HG03139 (cell line): ENCODE results near the gene BNIP5.
"Not testable (repeated sequence)": the region's sequence is repeated elsewhere in the genome, so short reads cannot be mapped to it uniquely, and the experiment has no call there.

Source experiments
- ATAC-seq: cut with Tn5 transposase; IDR thresholded peaks from one replicate; pipeline ENCODE4 v1.9.1; 2021; ENCODE audit not compliant: unreplicated experiment

Gene BNIP5

GRCh38 chr6:36368421-36368820, 31.7 kb upstream of the BNIP5 start:
- no peak for ATAC-seq

GRCh38 chr6:36367743-36368142, 31.1 kb upstream of the BNIP5 start:
- no peak for ATAC-seq

- ATAC-seq, result no peak
Observed at GRCh38 chr6:36364669-36365479, 28.2 kb upstream of the BNIP5 start.

- ATAC-seq, result not testable (repeated sequence)
Observed at GRCh38 chr6:36364061-36364635, 27.5 kb upstream of the BNIP5 start.

- ATAC-seq, result not testable (repeated sequence)
Observed at GRCh38 chr6:36363371-36363752, 26.7 kb upstream of the BNIP5 start.

- ATAC-seq, result no peak
Observed at GRCh38 chr6:36362551-36363370, 26.1 kb upstream of the BNIP5 start.

DNA sequence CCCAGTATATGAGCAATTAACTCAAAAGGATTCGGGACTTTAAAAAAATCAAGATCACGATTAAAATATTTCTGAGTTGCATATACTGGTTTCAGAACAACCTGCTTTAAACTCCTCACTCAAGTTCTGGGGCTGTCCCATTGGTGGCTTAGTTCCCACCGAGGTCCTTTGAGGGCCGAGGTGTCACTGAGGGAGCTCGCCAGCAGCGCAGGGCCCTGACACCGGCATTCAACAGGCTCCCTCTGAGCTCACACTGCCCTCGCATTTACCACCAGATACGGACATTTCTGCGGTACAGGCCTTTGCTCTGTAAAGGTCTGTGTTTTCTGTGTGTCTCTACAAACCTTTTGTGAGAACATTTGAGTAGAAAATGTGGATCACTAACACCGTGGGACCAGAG, 24.4 kb upstream of the BNIP5 start:
- ATAC-seq, result no peak

- no peak for ATAC-seq
Observed at GRCh38 chr6:36360241-36361054, 23.8 kb upstream of the BNIP5 start.

DNA sequence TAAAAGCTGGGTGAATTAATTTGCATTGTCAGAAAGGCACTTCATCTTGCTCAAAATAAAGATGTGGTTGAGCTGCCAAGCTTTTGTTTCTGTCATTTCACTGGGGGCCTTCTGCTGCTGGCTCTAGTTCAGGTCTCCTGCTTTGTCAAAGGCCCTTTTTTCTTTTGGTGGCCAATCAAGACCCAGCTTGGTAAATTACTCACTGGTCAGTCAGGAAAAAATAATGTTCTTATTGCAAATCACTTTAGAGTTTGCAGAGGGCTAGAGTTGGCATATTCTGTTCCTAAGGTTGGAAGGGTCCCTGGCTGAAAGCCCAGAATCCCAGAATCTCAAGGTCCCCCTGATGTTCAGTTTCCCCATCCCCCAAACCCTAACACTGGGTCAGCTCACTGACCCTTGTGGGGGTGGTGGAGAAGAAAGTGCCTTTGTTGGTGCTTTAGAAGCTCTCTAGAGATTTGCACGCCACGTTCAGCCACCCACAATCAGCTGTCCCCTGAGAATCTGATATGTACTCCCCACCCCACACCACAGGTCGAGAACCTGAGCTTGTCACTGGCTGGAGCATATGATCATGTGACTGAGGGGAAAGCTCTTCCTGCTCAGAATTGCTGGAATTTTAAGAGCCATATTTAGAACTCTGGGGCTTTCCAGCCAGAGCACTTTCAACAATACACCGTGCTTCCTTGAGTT, 21.7 kb upstream of the BNIP5 start:
- no peak for ATAC-seq

- ATAC-seq, result no peak
Observed at GRCh38 chr6:36357872-36358225, 21.2 kb upstream of the BNIP5 start.

DNA sequence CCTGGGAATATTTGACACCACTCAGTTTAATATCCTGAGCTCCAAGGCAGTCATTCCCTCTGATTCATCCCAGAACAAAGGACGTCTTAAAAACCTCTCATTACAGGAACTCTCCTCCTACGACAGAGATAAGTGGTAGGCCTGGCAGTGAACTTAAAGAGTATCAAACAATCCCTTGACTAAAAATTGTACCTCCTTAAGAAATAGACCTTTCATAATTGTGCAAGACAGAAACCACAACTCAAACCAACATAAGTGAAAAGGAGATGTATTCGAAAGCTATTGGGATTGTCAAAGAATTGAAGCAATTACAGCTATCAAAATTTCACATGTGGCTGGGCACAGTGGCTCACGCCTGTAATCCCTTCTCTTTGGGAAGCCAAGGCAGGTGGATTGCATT, 19.1 kb upstream of the BNIP5 start:
- ATAC-seq, result no peak

DNA sequence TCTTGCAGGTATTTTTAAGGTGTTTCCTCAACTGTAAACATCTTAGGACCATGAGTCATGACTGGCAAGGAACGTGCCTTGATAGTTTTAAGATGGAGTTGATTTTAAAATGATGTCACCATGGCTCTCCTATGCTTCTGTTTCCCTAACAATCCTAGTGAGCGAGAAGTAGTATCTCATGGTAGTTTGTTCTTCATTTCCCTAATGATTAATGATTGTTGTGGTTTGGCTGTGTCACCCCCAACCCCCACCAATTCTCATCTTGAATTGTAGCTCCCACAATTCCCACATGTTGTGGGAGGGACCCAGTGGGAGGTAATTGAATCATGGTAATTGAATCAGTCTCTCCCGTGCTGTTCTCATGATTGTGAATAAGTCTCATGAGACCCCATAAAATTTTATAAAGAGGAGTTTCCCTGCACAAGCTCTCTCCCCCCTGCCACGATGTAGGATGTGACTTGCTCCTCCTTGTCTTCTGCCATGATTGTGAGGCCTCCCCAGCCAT, 16.8 kb upstream of the BNIP5 start:
- ATAC-seq, result no peak

DNA sequence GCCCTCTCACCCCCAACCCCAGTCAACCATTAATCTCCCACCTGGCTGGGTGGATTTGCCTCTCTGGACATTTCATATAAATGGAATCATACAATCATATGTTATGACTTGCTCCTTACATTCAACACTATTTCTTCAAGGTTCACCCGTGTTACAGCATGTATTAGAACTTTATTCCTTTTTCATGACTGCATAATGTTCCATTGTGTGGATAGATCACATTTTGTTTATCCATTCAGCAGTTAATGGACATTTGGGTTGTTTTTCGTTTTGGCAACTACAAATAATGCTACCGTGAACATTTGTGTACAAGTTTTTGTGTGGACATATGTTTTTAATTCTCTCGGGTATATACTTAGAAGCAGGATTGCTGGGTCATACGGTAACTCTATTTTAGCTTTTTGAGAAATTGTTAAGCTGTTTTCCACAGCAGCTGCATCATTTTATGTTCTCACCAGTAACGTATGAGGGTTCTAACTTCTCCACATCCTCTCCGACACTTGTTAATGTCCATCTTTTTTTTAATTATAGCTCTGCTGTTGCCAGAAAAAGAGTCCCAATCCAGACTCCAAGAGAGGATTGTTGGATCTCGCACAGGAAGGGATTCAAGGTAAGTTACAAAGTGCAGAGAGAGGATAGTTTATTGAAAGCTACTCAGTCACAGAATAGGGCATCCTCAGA, 15.9 kb upstream of the BNIP5 start:
- ATAC-seq, result no peak

DNA sequence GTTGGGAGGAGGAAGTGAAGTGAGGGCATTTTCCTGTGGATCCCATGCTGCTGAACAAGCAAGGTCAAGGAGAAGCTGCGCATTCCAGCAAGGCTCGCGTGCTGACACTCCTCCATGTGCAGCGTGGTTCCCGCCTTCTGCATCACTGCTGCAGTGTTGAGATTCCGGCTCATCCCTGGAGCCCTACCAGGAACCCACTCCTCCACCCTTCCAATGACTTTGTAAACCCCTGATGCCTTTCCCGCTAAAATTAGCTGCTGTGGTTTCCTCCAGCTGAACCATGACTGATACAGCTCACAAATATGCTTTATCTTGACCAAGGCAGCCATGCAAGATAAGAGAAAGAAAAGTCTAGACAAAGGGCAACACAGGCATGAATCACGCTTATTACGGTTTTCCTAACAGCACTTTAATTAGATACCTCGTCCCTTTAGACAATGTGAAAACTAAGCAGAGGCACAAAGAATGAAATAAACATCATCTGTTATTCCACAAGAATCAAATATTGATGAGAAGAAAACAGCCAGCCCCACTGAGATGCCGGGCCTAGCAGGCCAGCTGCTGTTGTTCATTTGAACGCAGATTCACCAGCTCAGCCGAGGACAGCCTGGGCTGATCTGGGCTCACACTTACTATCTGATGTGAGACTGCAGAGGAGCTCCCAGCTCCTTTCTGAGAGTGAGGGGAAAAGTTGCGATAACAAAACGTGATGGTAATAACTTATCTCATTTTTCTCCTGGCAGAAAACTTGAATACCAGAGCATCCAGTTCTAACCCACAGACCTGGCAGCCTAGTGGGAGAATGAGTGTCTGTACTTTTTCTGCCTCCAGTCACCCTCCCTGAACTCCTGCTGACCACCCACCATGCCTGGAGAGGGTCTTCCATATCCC, 14.2 kb upstream of the BNIP5 start:
- ATAC-seq, result no peak

DNA sequence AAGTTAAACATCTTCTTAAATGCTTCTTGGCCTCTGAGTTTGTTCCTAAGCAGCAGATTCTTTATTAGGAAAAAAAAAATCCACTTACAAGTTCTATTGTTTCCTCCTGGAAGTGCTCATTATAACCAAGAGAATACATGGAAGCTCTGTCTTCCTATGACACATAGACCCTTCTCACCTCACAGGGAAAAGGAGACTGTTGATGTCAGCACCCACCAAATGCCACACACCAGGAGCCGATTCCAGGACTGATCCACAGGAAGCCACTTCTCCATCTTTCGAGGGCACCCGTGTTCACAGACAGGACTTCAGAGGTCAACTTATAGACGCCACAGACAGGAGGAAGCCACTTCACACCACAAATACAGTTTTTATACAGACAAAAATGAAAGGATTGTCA, 13.4 kb upstream of the BNIP5 start:
- no peak for ATAC-seq

GRCh38 chr6:36349240-36349639, 12.6 kb upstream of the BNIP5 start:
- no peak for ATAC-seq

GRCh38 chr6:36347621-36348020, 10.9 kb upstream of the BNIP5 start:
- ATAC-seq, result no peak

GRCh38 chr6:36346486-36347273, 10.0 kb upstream of the BNIP5 start:
- no peak for ATAC-seq
